ENCODE measurements around the gene PLCD4.

Gene PLCD4

GRCh38 chr2:218671097-218671653, 63.5 kb downstream of the PLCD4 start:
- DNase-seq: no peak

GRCh38 chr2:218671654-218672566, 64.2 kb downstream of the PLCD4 start, which contains the start of the genes RNF25 and STK36:
Gene RNF25 (minus strand): TSS chr2:218672002. CDS start chr2:218671970, 32 bp downstream.
Gene STK36 (plus strand): TSS chr2:218672086. CDS start chr2:218672830, 744 bp downstream.
- DNase-seq: peak; percentile 81

DNA sequence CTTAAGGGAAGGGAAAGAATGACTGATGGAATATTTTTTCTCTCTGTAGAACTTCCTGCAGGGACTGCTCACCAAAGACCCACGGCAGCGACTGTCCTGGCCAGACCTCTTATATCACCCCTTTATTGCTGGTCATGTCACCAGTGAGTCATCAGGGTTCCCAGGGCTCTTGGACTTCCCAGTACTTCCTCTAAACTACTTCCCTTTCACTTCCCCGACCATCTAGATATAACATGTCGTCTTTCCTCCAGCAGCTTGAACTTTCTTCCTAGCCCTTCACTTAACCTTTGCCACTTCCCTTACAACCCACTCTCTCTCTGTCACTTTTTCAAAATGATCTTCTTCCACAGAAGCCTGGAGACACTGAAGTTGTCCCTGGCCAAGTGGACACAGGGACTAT, 71.4 kb downstream of the PLCD4 start:
- peak; percentile 51 for DNase-seq

DNA sequence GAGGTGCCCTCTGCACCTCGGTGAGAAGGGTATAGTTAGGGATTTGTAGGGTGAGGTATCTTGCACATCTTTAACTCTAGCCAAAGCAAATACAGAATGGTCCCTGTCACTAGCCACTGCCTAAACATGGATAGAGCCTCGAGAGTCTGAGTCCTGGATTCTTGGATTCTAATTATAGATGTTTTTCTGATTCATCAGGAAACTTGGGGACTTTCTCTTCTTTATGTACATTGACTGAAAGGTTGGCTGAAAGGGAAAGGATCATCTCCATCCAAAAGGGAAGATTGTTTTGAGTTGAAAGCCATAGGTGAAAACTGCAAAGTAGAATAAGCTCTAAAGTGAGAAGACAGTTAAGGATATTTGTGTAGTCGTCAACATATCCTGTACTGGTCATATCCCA, 72.4 kb downstream of the PLCD4 start:
- DNase-seq: no peak

All from CD4-positive, alpha-beta T cell treated with Interferon gamma for 1 hour (primary cell).